Lower leg skin (tissue), 4 donors: Measurements from ENCODE around the gene MDGA2. TPM values are rescaled to one million over a fixed set of nuclear protein-coding genes. Genes with fewer than 3 reads are reported as not detected.

Source experiments
- DNase-seq, 2 donors: peaks; one replicate each; pipeline ENCODE4 v3.0.0-alpha.2; 2019; ENCODE audit warnings: low spot score in 2 of 2
- H3K4me3 ChIP-seq: fragments of 200-600 bp; sonication (generic); 2 replicates; pipeline ENCODE4 v1.5.1; 2017; ENCODE audit warnings: mild to moderate bottlenecking, low read depth; ENCODE audit not compliant: poor library complexity, severe bottlenecking
- CTCF ChIP-seq, 3 donors: fragments of 450-650 bp; IDR thresholded peaks; one replicate each; pipeline ENCODE4 v1.5.1; 2016; ENCODE audit warnings: antibody characterized with exemption in 3 of 3, mild to moderate bottlenecking in 3 of 3, moderate library complexity in 2 of 3
- POLR2A ChIP-seq, 2 donors: fragments of 450-650 bp; IDR thresholded peaks; one replicate each; pipeline ENCODE4 v1.6.1; 2016 to 2017; ENCODE audit warnings: antibody characterized with exemption in 2 of 2, mild to moderate bottlenecking in 1 of 2, moderate library complexity in 1 of 2
- WGBS, 2 donors: methylation state at CpG; one replicate each; pipeline ENCODE4 v1.1.5; 2018; 5-methylcytosine and 5-hydroxymethylcytosine counted together
- intact Hi-C: fragments of 100-400 bp; cut with DNase I; formaldehyde crosslinking; loops from one replicate; pipeline ENCODE4 v1.15.0; 2023; ENCODE audit warnings: low total_unique reads
- total RNA-seq, 4 donors: library from RNA; depleted of rRNA; stranded (reverse); fragments of >200 nt; gene quantifications; one replicate each; pipeline ENCODE4 v1.1.0, GENCODE V29; 2016

The MDGA2 gene
- total RNA-seq, 4 donors from 2014 or later, result 0.15 to 0.78 (median 0.24) TPM

DNA sequence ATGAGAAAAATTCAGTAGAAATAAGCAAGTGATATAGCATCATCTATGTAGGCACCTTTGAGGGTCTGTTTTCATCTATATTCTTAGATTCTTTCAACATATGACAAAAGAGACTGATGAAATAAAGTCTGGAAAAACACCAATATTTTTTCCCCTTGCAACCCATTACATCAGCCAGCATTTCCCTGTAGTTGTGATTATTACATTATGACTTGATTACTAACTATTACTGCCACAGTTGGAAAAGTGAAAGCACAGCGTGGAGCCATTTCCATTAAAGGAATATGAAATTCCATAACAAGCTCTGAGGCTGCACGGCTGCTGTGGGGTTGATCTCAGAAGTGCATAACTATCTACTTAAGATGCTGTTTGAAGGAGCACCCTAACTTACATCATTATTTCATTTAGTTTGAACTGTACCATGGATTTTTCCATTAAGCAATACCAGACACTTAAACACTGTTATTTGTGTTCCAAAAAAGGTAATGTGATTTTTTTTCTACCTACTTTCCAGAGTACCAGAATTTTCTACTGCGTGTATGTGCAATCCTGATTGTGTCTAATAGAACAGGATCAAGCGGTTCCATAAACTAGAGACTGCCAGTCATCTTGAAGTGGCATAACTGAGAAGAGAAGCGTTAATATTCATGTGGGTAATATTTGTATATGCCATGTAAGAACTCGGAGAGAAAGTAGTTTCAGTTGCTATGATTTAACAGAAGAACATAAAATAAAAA is 405.5 kb downstream of the MDGA2 start:
- no peak for TF ChIP-seq CTCF (IDR thresholded peaks at IDR 0.05)
- no peak for TF ChIP-seq POLR2A (IDR thresholded peaks at IDR 0.05)
- WGBS, 2 donors, result 77 to 82% methylated on average over 6 of the region's 6 CpGs
- no peak for DNase-seq
- H3K4me3 ChIP-seq, result no peak overlapping the region
- intact Hi-C loops, result no loop called here

DNA sequence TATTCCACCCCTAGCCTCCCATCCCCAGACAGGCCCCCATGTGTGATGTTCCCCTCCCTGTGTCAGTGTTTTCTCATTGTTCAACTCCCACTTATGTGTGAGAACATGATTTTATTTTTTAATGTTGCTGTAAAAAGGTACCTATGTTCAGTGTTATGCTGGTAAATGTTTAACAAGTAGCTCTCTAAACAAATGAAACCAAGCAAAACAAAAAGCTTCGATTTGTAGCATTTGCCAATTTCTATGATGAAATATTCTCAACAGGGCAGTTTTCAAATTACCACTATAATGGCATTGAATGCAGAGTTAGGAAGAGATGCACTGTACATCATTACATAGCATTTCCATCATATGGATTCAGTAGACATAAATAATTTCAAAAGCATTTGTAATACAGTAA is 410.6 kb downstream of the MDGA2 start:
- intact Hi-C loops, result no loop called here
- DNase-seq, result no peak
- no peak for TF ChIP-seq POLR2A (IDR thresholded peaks at IDR 0.05)
- TF ChIP-seq CTCF (IDR thresholded peaks at IDR 0.05), result no peak
- 75 to 92% methylated on average over 1 of the region's 1 CpG for WGBS, 2 donors
- H3K4me3 ChIP-seq, result no peak overlapping the region

- H3K4me3 ChIP-seq, result no peak overlapping the region
- intact Hi-C loops, result no loop called here
- no peak for TF ChIP-seq CTCF (IDR thresholded peaks at IDR 0.05)
- TF ChIP-seq POLR2A (IDR thresholded peaks at IDR 0.05), result no peak
- DNase-seq, result no peak
- 58 to 74% methylated on average over 2 of the region's 2 CpGs for WGBS, 2 donors
Measured at GRCh38 chr14:47262801-47263200, 412.6 kb downstream of the MDGA2 start.

DNA sequence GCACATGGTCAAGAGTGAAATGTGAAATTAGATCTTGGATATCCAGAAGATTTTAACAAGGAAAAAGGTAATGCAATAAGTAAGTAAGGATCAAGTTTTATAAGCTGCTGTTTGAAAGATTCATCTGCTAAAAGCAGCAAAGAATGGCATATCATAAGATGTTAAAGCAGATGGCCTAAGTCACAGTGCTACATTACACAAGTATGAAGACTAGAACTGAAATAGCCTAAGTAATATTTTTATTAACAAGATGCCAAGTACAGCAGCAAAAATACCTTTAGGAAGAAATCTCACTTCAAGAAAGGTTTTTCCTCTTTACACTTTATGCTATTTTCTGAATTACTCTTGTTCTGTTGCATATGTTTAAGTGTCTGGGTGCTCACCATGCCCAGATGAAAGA is 414.1 kb downstream of the MDGA2 start:
- intact Hi-C loops, result no loop called here
- TF ChIP-seq POLR2A (IDR thresholded peaks at IDR 0.05) (no peak), CTCF (IDR thresholded peaks at IDR 0.05) (no peak)
- H3K4me3 ChIP-seq, result no peak overlapping the region
- DNase-seq, result no peak

DNA sequence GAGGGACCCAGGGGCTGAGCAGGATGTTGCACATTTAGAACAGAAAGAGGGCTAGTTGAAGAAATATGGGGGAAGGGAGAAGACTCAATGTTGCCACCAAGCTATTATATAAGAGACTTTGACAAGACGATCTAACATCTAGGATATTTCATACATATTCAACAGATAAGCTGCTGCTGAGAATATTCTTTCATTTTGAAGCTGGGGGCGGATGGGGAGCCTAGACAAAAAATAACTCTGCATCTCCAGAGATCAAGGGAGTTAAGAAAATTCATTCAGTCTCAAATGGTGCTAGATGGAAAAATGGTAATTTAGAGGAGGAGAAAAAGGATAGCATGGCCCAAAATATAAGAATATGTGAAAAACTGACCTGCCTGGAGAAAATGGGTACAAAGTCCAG is 415.6 kb downstream of the MDGA2 start:
- DNase-seq, result no peak
- 58 to 71% methylated on average over 2 of the region's 2 CpGs for WGBS, 2 donors
- intact Hi-C loops, result no loop called here
- H3K4me3 ChIP-seq, result no peak overlapping the region
- no peak for TF ChIP-seq CTCF (IDR thresholded peaks at IDR 0.05)
- TF ChIP-seq POLR2A (IDR thresholded peaks at IDR 0.05), result no peak

DNA sequence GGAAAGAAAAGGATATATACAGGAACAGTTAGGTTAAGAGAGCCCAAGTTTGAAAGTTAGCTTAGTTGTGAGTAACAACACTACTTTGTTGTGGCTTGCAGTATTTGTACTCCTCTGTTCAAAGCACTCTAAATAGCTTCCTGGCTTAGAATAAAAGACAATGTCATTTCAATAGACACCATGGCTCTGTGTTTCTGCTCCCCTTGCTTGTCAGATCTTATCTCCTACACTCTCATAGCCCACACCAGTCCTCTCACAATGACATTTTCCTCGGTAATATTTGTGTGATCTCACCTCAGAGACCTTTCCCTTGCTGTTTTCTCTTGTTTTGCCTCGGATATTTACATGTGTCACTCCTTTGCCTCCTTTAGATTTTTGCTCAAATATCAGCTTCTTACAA is 418.4 kb downstream of the MDGA2 start:
- 56 to 69% methylated on average over 2 of the region's 2 CpGs for WGBS, 2 donors
- TF ChIP-seq POLR2A (IDR thresholded peaks at IDR 0.05) (no peak), CTCF (IDR thresholded peaks at IDR 0.05) (no peak)
- DNase-seq, result no peak
- intact Hi-C loops, result no loop called here
- no peak overlapping the region for H3K4me3 ChIP-seq
